H1 (cell line): ENCODE data around the gene ZNF687. TPM values are rescaled to one million over a fixed set of nuclear protein-coding genes. Genes with fewer than 3 reads are reported as not detected.

Source experiments
- CTCF ChIA-PET: fragments of 300-600 bp; sonication (Branson Sonifier 250); formaldehyde crosslinking; loops from one replicate; lab custom pipeline; 2021; ENCODE audit not compliant: partially characterized antibody; lab: Charles Lee
- POLR2A ChIA-PET: fragments of 300-600 bp; sonication (Branson Sonifier 250); formaldehyde crosslinking; loops from one replicate; lab custom pipeline; 2021; ENCODE audit warnings: inconsistent platforms; ENCODE audit not compliant: partially characterized antibody; lab: Charles Lee
- DNase-seq, 2 experiments: peaks; one replicate each; pipeline versions ENCODE4 v3.0.0 to v3.0.0-alpha.2; 2010 to 2022; ENCODE audit warnings: low spot score in 2 of 2, low read depth in 1 of 2, mixed read lengths in 1 of 2
- FAIRE-seq: peaks from 2 replicates; lab custom pipeline; 2011; peaks lifted over from hg19 to GRCh38; lab: Jason Lieb, UNC
- H2AFZ ChIP-seq: 2 replicates; pipeline ENCODE4 v1.8.1; 2012; ENCODE audit warnings: low read length, inconsistent platforms
- H2AK5ac ChIP-seq: 2 replicates; pipeline ENCODE4 v1.6.1; 2013; ENCODE audit warnings: low read depth, low read length
- H2BK120ac ChIP-seq: replicated peaks from 2 replicates; pipeline ENCODE3; 2013; ENCODE audit warnings: low read depth, low read length, inconsistent platforms
- H2BK12ac ChIP-seq: 2 replicates; pipeline ENCODE4 v1.6.1; 2013; ENCODE audit warnings: low read depth, low read length
- H2BK15ac ChIP-seq: 2 replicates; pipeline ENCODE4 v1.6.1; 2013; ENCODE audit warnings: low read length
- H2BK20ac ChIP-seq: 2 replicates; pipeline ENCODE4 v1.6.1; 2013; ENCODE audit warnings: low read length
- H2BK5ac ChIP-seq: 2 replicates; pipeline ENCODE4 v1.6.1; 2013; ENCODE audit warnings: low read depth, low read length
- H3K14ac ChIP-seq: 2 replicates; pipeline ENCODE4 v1.6.1; 2013; ENCODE audit warnings: inconsistent platforms; ENCODE audit not compliant: insufficient read length
- H3K18ac ChIP-seq: 2 replicates; pipeline ENCODE4 v1.6.1; 2013; ENCODE audit warnings: low read length; ENCODE audit errors: extremely low read depth
- H3K23ac ChIP-seq: 2 replicates; pipeline ENCODE4 v1.6.1; 2013; ENCODE audit warnings: inconsistent platforms; ENCODE audit not compliant: insufficient read length
- H3K23me2 ChIP-seq: 2 replicates; pipeline ENCODE4 v1.6.1; 2013; ENCODE audit warnings: low read depth, low read length
- H3K27ac ChIP-seq: 2 replicates; pipeline ENCODE4 v1.6.1; 2011; ENCODE audit warnings: low read depth, low read length, inconsistent platforms
- H3K27me3 ChIP-seq, 4 experiments: replicated peaks in 1 of 4; 1 replicate in 1 of 4; 2 replicates in 3 of 4; pipeline versions ENCODE4 v1.6.1 to v1.8.1; 2011 to 2013; ENCODE audit warnings: low read length in 3 of 4, mild to moderate bottlenecking in 3 of 4, inconsistent platforms in 2 of 4, mixed read lengths in 2 of 4, moderate library complexity in 1 of 4; ENCODE audit not compliant: control insufficient read depth in 3 of 4, insufficient read depth in 3 of 4; ENCODE audit errors: extremely low read depth in 1 of 4
- H3K36me3 ChIP-seq, 4 experiments: 2 replicates each; pipeline versions ENCODE4 v1.6.1 to v1.8.1; 2011 to 2013; ENCODE audit warnings: mild to moderate bottlenecking in 4 of 4, low read length in 3 of 4, moderate library complexity in 2 of 4, control low read depth in 1 of 4, inconsistent platforms in 1 of 4; ENCODE audit not compliant: insufficient read depth in 4 of 4, control insufficient read depth in 2 of 4
- H3K4ac ChIP-seq: replicated peaks from 2 replicates; pipeline ENCODE3; 2013; ENCODE audit warnings: low read length, low read depth, mixed read lengths, inconsistent platforms; ENCODE audit not compliant: insufficient read length
- H3K4me1 ChIP-seq, 4 experiments: replicated peaks in 1 of 4; 1 replicate in 1 of 4; 2 replicates in 3 of 4; pipeline versions ENCODE4 v1.6.1 to v1.8.1; 2011 to 2013; ENCODE audit warnings: low read length in 3 of 4, inconsistent platforms in 2 of 4, mixed read lengths in 1 of 4; ENCODE audit not compliant: insufficient read depth in 4 of 4, control insufficient read depth in 3 of 4
- H3K4me2 ChIP-seq, 2 experiments: 2 replicates each; pipeline versions ENCODE4 v1.6.1 to v1.8.1; 2011 to 2013; ENCODE audit warnings: low read depth in 2 of 2, low read length in 2 of 2, control low read depth in 1 of 2, inconsistent platforms in 1 of 2, mild to moderate bottlenecking in 1 of 2; ENCODE audit not compliant: insufficient read depth in 1 of 2
- H3K4me3 ChIP-seq, 4 experiments: fragments of 200-600, 300-600 bp in 1 of 4; sonication (generic), shearing (Covaris generic), sonication (Bioruptor Twin) in 1 of 4; 2 replicates each; pipeline versions ENCODE4 v1.5.1 to v1.8.1; 2011 to 2016; ENCODE audit warnings: low read length in 4 of 4, low read depth in 3 of 4, control low read depth in 2 of 4, inconsistent platforms in 2 of 4, mild to moderate bottlenecking in 2 of 4, mixed read lengths in 1 of 4, moderate library complexity in 1 of 4; ENCODE audit not compliant: insufficient read depth in 2 of 4; ENCODE audit errors: extremely low read depth in 1 of 4
- H3K56ac ChIP-seq: replicated peaks from 2 replicates; pipeline ENCODE3; 2013; ENCODE audit warnings: low read depth, mild to moderate bottlenecking, mixed read lengths, low read length, inconsistent platforms; ENCODE audit not compliant: insufficient read length
- H3K79me1 ChIP-seq: 2 replicates; pipeline ENCODE4 v1.6.1; 2013; ENCODE audit warnings: low read depth, low read length, control low read depth
- H3K79me2 ChIP-seq, 2 experiments: 2 replicates each; pipeline versions ENCODE4 v1.6.1 to v1.8.1; 2012 to 2013; ENCODE audit warnings: low read length in 2 of 2, mild to moderate bottlenecking in 2 of 2, inconsistent platforms in 1 of 2; ENCODE audit not compliant: insufficient read depth in 2 of 2, control insufficient read depth in 1 of 2
- H3K9ac ChIP-seq, 4 experiments: replicated peaks in 1 of 4; 1 replicate in 1 of 4; 2 replicates in 3 of 4; pipeline versions ENCODE4 v1.6.1 to v1.8.1; 2011 to 2013; ENCODE audit warnings: low read depth in 3 of 4, low read length in 3 of 4, control low read depth in 2 of 4, mild to moderate bottlenecking in 2 of 4, moderate library complexity in 2 of 4, inconsistent platforms in 1 of 4; ENCODE audit errors: extremely low read depth in 1 of 4
- H3K9me3 ChIP-seq, 2 experiments: 2 replicates each; pipeline versions ENCODE4 v1.6.1 to v1.8.1; 2012 to 2013; ENCODE audit warnings: mild to moderate bottlenecking in 2 of 2, moderate library complexity in 2 of 2, control low read depth in 1 of 2, inconsistent platforms in 1 of 2, low read depth in 1 of 2, low read length in 1 of 2, mixed read lengths in 1 of 2; ENCODE audit not compliant: insufficient read depth in 2 of 2
- H4K20me1 ChIP-seq, 2 experiments: replicated peaks in 1 of 2; 2 replicates each; pipeline versions ENCODE3 to v1.8.1; 2011 to 2013; ENCODE audit warnings: inconsistent platforms in 2 of 2, low read length in 2 of 2, mild to moderate bottlenecking in 1 of 2; ENCODE audit not compliant: insufficient read depth in 2 of 2, control insufficient read depth in 1 of 2
- H4K5ac ChIP-seq: 2 replicates; pipeline ENCODE4 v1.6.1; 2013; ENCODE audit warnings: low read length, low read depth, mixed read lengths, inconsistent platforms; ENCODE audit not compliant: insufficient read length
- H4K8ac ChIP-seq: 2 replicates; pipeline ENCODE4 v1.8.0; 2013; ENCODE audit warnings: mild to moderate bottlenecking, moderate library complexity, low read length, inconsistent platforms; ENCODE audit not compliant: insufficient read depth; ENCODE audit errors: extremely low read depth
- H4K91ac ChIP-seq: replicated peaks from 2 replicates; pipeline ENCODE3; 2013; ENCODE audit warnings: low read length, mixed read lengths, inconsistent platforms; ENCODE audit not compliant: insufficient read length
- ASH2L ChIP-seq: fragments of 200-600, 300-600 bp; sonication (generic); IDR thresholded peaks from one replicate; pipeline ENCODE4 v1.7.1; 2017; ENCODE audit warnings: low read length
- EZH2 ChIP-seq: fragments of 200-600 bp; sonication (generic); IDR thresholded peaks from 2 replicates; pipeline ENCODE4 v1.7.1; 2012; ENCODE audit warnings: low read depth, mild to moderate bottlenecking, moderate library complexity, low read length, inconsistent platforms; ENCODE audit not compliant: severe bottlenecking
- HDAC2 ChIP-seq, 2 experiments: fragments of 300-600 bp in 1 of 2; sonication (generic) in 1 of 2; IDR thresholded peaks; 2 replicates each; pipeline ENCODE4 v1.6.1; 2011 to 2012; ENCODE audit warnings: low read depth in 2 of 2, low read length in 2 of 2, mild to moderate bottlenecking in 2 of 2, moderate library complexity in 2 of 2, borderline replicate concordance in 1 of 2, inconsistent platforms in 1 of 2
- KDM5A ChIP-seq: fragments of 200-600 bp; IDR thresholded peaks from 2 replicates; pipeline ENCODE4 v1.7.1; 2012; ENCODE audit warnings: mild to moderate bottlenecking, low read length, inconsistent platforms, mixed read lengths
- NRF1 ChIP-seq: IDR thresholded peaks from 2 replicates; pipeline ENCODE4 v1.6.1; 2011; ENCODE audit warnings: mild to moderate bottlenecking, low read depth, low read length, improper control_type of control experiment
- POU5F1 ChIP-seq: IDR thresholded peaks from 2 replicates; pipeline ENCODE4 v1.6.1; 2011; ENCODE audit warnings: low read depth, mild to moderate bottlenecking, low read length, moderate library complexity
- RXRA ChIP-seq: IDR thresholded peaks from 2 replicates; pipeline ENCODE4 v1.6.1; 2011; ENCODE audit warnings: low read depth, mild to moderate bottlenecking, low read length, moderate library complexity; ENCODE audit not compliant: insufficient read depth
- SP2 ChIP-seq: IDR thresholded peaks from 2 replicates; pipeline ENCODE4 v1.6.1; 2012; ENCODE audit warnings: mild to moderate bottlenecking, low read length, inconsistent platforms
- TAF7 ChIP-seq: optimal IDR thresholded peaks from 2 replicates; pipeline ENCODE3; 2011; ENCODE audit warnings: low read depth, mild to moderate bottlenecking, inconsistent platforms, low read length, moderate library complexity, borderline replicate concordance
- YY1 ChIP-seq: IDR thresholded peaks from 2 replicates; pipeline ENCODE4 v1.6.1; 2011; ENCODE audit warnings: low read depth, mild to moderate bottlenecking, low read length
- WGBS, 2 experiments: shearing (Covaris generic) in 1 of 2; methylation state at CpG; one replicate each; pipeline versions ENCODE4 v1.1.6 to v1.1.7; 2013 to 2015; ENCODE audit warnings: low lambda C conversion rate in 2 of 2, mixed read lengths in 2 of 2, inconsistent platforms in 1 of 2, low coverage in 1 of 2, missing lambda C conversion rate in 1 of 2; ENCODE audit not compliant: insufficient replicate concordance in 2 of 2, insufficient coverage in 1 of 2, insufficient read length in 1 of 2; ENCODE audit errors: extremely low coverage in 1 of 2, missing lambda C conversion rate in 1 of 2; 5-methylcytosine and 5-hydroxymethylcytosine counted together
- polyA plus RNA-seq, 7 experiments: library from polyadenylated mRNA; depleted of rRNA in 3 of 7; stranded (reverse) in 5 of 7; unstranded in 2 of 7; fragments of >200 nt in 5 of 7; fragments of 200-250 nt in 2 of 7; gene quantifications; 1 replicate in 5 of 7; 2 replicates in 1 of 7; 4 replicates in 1 of 7; pipeline versions ENCODE4 v1.2.1 to v1.2.3, GENCODE V29; 2011 to 2013; ENCODE audit warnings: missing spikeins in 2 of 7, mixed read lengths in 2 of 7
- total RNA-seq: library from RNA; stranded (reverse); fragmentation: NEBNext Ultra II Directional; extraction: Animal tissue kit (Norgen Biotek cat#: 25700); gene quantifications from 2 replicates; pipeline ENCODE4 v1.2.1, GENCODE V29; 2021

Gene ZNF687
- total and polyA plus RNA-seq, 2 of the 8 experiments (the other 6 are each of a cell fraction or from before 2014, with no cell fraction given), result 45.9 to 69.9 TPM

GRCh38 chr1:151259351-151259750, 22.7 kb upstream of the ZNF687 start:
- H3K27me3 ChIP-seq, result no peaks in the 10 kb centered on the region
- no peak overlapping the region for H3K18ac ChIP-seq
- WGBS, 2 experiments, result 93% methylated on average over 2 of the region's 2 CpGs; no CpG with 5 or more reads in 1 of the 2 experiments
- no peak overlapping the region for H3K14ac ChIP-seq
- H4K91ac ChIP-seq, result no peak overlapping the region
- H3K4ac ChIP-seq, result no peak overlapping the region
- no peak overlapping the region for H2BK120ac ChIP-seq
- H2BK15ac ChIP-seq, result no peak overlapping the region
- FAIRE-seq (no peak), DNase-seq (no peak)
- no peak overlapping the region for H4K8ac ChIP-seq
- H3K23ac ChIP-seq, result no peak overlapping the region
- peaks cover 12 to 60% of the 10 kb centered on the region in 2 experiments; a peak in 3 of 4 replicates for H3K79me2 ChIP-seq
- peaks cover 2 to 4% of the 10 kb centered on the region in 2 experiments for H4K20me1 ChIP-seq
- no peak overlapping the region for H3K4me3 ChIP-seq
- no peak overlapping the region for H2BK12ac ChIP-seq
- H3K27ac ChIP-seq, result no peak overlapping the region
- ChIA-PET POLR2A (no interaction called here), CTCF (interaction anchor here (7.7 kb wide), 1 partner anchor 7 kb away, joined by 44 read pairs; no protein-coding TSS in a partner anchor)
- no peak overlapping the region for H2AK5ac ChIP-seq
- no peak for TF ChIP-seq SP2
- TF ChIP-seq TAF7, result no peak
- no peak for TF ChIP-seq POU5F1
- TF ChIP-seq EZH2, result no peak
- TF ChIP-seq NRF1, result no peak
- no peak for TF ChIP-seq ASH2L
- TF ChIP-seq HDAC2 (IDR thresholded peaks at IDR 0.05; ENCODE audit: borderline replicate concordance in 1 of 2, low read depth in 2 of 2, low read length in 2 of 2), result no peak
- no peak for TF ChIP-seq KDM5A
- TF ChIP-seq RXRA, result no peak
- TF ChIP-seq YY1, result no peak
- no peak overlapping the region for H2AFZ ChIP-seq
- no peak overlapping the region for H2BK5ac ChIP-seq
- peaks cover 0 to 16% (median 6%) of the 10 kb centered on the region in 4 experiments; a peak in 4 of 8 replicates for H3K36me3 ChIP-seq
- peaks cover 6% of the 10 kb centered on the region for H3K23me2 ChIP-seq
- no peak overlapping the region for H3K4me2 ChIP-seq
- no peak overlapping the region for H3K9ac ChIP-seq
- H2BK20ac ChIP-seq, result no peak overlapping the region
- H3K9me3 ChIP-seq, result no peaks in the 10 kb centered on the region
- peaks cover 0 to 1% (median 0%) of the 10 kb centered on the region in 4 experiments; a peak in 1 of 7 replicates for H3K4me1 ChIP-seq
- no peaks in the 10 kb centered on the region; the same call in 1 of the 2 replicates for H3K79me1 ChIP-seq
- H3K56ac ChIP-seq, result no peak overlapping the region
- no peak overlapping the region for H4K5ac ChIP-seq
